AG04450 (cell line): ENCODE measurements around the gene PNPLA4. TPM values are rescaled to one million over a fixed set of nuclear protein-coding genes. Genes with fewer than 3 reads are reported as not detected.

ENCODE experiments used
- CTCF ChIA-PET: fragments of 300-600, 350-600 bp; formaldehyde crosslinking; extraction: SDS; loops from one replicate; lab custom pipeline; 2022; ENCODE audit warnings: antibody characterized with exemption, inconsistent platforms; lab: Charles Lee
- POLR2A ChIA-PET: fragments of 350-600 bp; formaldehyde crosslinking; extraction: SDS; loops from one replicate; lab custom pipeline; 2021; ENCODE audit warnings: antibody characterized with exemption, inconsistent platforms; lab: Yijun Ruan, JAX
- DNase-seq: peaks from one replicate; pipeline ENCODE4 v3.0.0-alpha.2; 2011; ENCODE audit warnings: low read depth, low spot score
- H3K27ac ChIP-seq: one replicate; pipeline ENCODE4 v1.5.1; 2012; ENCODE audit warnings: low read depth, low read length, control low read depth
- H3K27me3 ChIP-seq: one replicate; pipeline ENCODE4 v1.6.0; 2012; ENCODE audit warnings: low read length; ENCODE audit not compliant: control insufficient read depth, insufficient read depth
- H3K4me3 ChIP-seq: 2 replicates; pipeline ENCODE4 v1.5.1; 2011; ENCODE audit warnings: mild to moderate bottlenecking, low read depth, low read length, control low read depth
- H3K9me3 ChIP-seq: 2 replicates; pipeline ENCODE4 v1.5.1; 2012; ENCODE audit warnings: low read length; ENCODE audit not compliant: control insufficient read depth, insufficient read depth
- polyA minus RNA-seq: library from RNA; depleted of rRNA, polyadenylated mRNA; stranded (reverse); fragments of >200 nt; gene quantifications from 2 replicates; pipeline ENCODE4 v1.2.3, GENCODE V29; 2011; rRNA and poly(A)+ RNA removed
- polyA plus RNA-seq: library from polyadenylated mRNA; depleted of rRNA; stranded (reverse); fragments of >200 nt; gene quantifications from 2 replicates; pipeline ENCODE4 v1.2.3, GENCODE V29; 2011; rRNA removed
- TF ChIP-seq, protein P1 (sequence below): IDR thresholded peaks from 2 replicates; pipeline ENCODE4 v1.5.1; 2011; ENCODE audit warnings: low read depth, low read length, control low read depth, inconsistent platforms

PNPLA4 gene, protein sequence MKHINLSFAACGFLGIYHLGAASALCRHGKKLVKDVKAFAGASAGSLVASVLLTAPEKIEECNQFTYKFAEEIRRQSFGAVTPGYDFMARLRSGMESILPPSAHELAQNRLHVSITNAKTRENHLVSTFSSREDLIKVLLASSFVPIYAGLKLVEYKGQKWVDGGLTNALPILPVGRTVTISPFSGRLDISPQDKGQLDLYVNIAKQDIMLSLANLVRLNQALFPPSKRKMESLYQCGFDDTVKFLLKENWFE
- 10.7 and 11.0 TPM in 2 replicates for polyA plus RNA-seq
- polyA minus RNA-seq: 4.2 and 9.1 TPM in 2 replicates

DNA sequence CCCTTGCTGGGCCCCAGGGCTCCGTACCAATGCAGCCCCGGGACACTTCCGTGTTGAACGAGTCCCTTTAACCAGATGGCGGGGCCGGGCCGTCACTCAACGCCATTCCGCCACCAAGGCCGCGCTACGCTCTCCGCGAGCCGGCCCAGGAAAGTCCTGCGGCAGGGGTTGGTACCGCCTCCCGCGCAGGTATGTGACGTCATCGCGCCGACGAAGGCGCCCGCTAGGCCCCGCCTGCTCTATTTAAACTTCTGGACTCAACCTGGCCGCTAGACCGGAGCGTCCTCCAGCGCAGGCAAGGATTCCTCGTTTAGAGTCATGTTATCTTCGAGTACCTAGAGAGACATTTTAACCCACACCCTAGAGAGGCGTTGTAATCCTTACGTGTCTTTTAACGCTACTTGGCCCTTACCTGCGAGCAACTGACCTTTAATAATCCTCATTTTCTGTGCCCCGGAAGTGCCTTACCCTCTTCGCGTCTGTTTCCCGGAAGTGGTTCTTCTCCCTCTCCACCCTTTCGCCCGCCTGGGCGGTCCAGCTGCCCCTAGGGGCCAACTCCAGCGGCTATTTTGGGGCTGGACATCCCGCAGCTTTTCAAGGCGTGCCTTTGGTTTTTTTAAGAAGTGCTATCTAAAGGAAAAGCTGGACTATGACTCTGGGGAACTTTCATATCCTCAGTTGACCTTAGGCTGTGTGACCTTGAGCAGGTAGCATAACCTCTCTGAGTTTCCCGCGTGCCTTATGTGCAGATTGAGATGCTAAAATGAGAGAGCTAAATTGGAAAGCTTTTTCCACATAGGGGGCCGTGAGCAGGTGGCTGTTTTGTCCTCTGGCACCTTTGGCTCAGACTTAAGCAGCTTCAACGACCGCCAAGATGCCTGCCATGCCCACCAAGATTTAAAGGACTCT lies at the start of gene PNPLA4:
PNPLA4 (minus strand) TSS at position 155 of the 909 bp plus-strand sequence. CDS start 1,294 bp downstream, outside the sequence.
- H3K9me3 ChIP-seq: no peaks in the 10 kb centered on the region; the same call in 1 of the 2 replicates
- CTCF ChIA-PET: interaction anchor here (0.8 to 0.9 kb wide), 3 partner anchors 16 to 811 kb away, joined by 3 to 5 read pairs (median 3); no protein-coding TSS in a partner anchor
- peak within 1 kb of the TSS; percentile 60 for H3K4me3 ChIP-seq
- H3K27me3 ChIP-seq: no peaks in the 10 kb centered on the region
- peak within 1 kb of the TSS; percentile 31 for H3K27ac ChIP-seq
- TF ChIP-seq, protein P1, sequence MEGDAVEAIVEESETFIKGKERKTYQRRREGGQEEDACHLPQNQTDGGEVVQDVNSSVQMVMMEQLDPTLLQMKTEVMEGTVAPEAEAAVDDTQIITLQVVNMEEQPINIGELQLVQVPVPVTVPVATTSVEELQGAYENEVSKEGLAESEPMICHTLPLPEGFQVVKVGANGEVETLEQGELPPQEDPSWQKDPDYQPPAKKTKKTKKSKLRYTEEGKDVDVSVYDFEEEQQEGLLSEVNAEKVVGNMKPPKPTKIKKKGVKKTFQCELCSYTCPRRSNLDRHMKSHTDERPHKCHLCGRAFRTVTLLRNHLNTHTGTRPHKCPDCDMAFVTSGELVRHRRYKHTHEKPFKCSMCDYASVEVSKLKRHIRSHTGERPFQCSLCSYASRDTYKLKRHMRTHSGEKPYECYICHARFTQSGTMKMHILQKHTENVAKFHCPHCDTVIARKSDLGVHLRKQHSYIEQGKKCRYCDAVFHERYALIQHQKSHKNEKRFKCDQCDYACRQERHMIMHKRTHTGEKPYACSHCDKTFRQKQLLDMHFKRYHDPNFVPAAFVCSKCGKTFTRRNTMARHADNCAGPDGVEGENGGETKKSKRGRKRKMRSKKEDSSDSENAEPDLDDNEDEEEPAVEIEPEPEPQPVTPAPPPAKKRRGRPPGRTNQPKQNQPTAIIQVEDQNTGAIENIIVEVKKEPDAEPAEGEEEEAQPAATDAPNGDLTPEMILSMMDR: peak; percentile 17; the same call in 1 of the 2 replicates
- no peak for DNase-seq
- POLR2A ChIA-PET: no interaction called here

DNA sequence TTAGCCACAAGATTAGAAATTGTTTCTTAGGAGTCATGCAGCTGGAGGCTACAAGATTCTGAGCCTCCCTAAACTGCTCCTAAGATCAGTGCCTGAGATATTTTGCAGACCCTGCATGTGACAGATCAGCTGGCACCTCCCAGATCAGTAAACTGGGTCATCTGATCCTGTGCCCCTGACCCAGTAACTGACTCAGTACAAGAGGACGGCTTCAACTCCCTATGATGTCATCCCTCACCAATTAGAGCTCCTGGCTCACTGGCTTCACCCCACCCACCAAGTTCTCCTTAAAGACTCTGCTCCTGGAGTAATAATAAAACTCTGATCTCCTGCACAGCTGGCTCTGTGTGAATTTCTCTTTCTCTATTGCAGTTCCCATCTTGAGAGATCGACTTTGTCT lies 45.4 kb upstream of the PNPLA4 start:
- TF ChIP-seq, protein P1: no peak
- no peak overlapping the region for H3K4me3 ChIP-seq
- CTCF ChIA-PET: no interaction called here
- no peaks in the 10 kb centered on the region for H3K9me3 ChIP-seq
- no peak for DNase-seq
- H3K27me3 ChIP-seq: no peaks in the 10 kb centered on the region
- H3K27ac ChIP-seq: no peak overlapping the region
- POLR2A ChIA-PET: no interaction called here

DNA sequence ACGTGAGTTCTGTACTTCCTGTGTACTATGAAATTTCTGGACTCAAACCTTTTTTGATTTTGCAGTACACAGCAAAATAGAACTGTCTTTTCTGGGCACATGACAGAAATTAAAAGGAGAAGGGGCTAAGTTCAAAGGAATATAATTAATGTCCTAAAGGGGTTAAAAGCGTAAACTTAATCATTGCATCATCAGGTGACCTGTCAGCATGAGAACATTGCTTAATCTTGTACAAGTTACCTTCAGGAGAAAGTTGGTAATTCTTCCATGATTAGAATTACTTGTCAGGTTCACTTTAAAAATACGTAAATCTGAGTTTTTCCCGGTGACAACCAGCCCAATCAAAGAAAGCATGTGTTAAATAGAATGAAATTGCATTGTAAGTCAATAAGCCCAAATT lies 43.2 kb upstream of the PNPLA4 start:
- ChIA-PET CTCF (no interaction called here), POLR2A (no interaction called here)
- no peak overlapping the region for H3K27ac ChIP-seq
- no peak for DNase-seq
- TF ChIP-seq, protein P1: no peak
- H3K9me3 ChIP-seq: no peaks in the 10 kb centered on the region
- H3K4me3 ChIP-seq: no peak overlapping the region
- H3K27me3 ChIP-seq: no peaks in the 10 kb centered on the region

DNA sequence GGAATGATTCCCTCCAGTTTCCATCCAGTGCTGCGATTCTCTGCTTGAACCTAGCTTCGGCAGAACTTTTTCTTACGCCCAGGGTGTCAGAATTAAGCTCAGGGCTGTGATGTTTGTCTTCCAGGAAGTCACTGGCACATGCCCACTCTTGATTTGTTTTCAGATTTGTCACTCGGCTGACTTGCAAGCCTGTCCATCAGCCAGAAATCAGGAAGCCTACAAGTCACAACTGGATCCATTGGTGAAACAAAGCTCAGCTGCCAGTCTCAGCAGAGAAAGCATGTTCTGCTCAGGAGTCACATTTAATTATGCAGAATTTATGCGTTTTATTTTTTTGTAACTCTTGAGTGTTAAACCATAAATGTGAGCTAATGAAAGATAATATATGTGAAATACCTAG lies 38.2 kb upstream of the PNPLA4 start:
- Histone ChIP-seq H3K27ac (no peak overlapping the region), H3K9me3 (no peaks in the 10 kb centered on the region), H3K27me3 (no peaks in the 10 kb centered on the region), H3K4me3 (no peak overlapping the region)
- ChIA-PET CTCF (no interaction called here), POLR2A (no interaction called here)
- TF ChIP-seq, protein P1: no peak
- DNase-seq: no peak
